DND-41 (cell line): Measurements from ENCODE around the gene ASB18.

Source experiments
- ATAC-seq: fragments of 200-7000 bp; cut with Tn5 transposase; 3 replicates; pipeline ENCODE4 v1.9.1; 2021; ENCODE audit warnings: low read depth; ENCODE audit not compliant: insufficient read depth
- DNase-seq: peaks from one replicate; pipeline ENCODE4 v3.0.0-alpha.2; 2020
- H2AFZ ChIP-seq: 2 replicates; pipeline ENCODE4 v1.6.0; 2012; ENCODE audit warnings: low read depth, low read length
- H3K27ac ChIP-seq: 2 replicates; pipeline ENCODE4 v1.5.1; 2012; ENCODE audit warnings: low read length, inconsistent platforms
- H3K27me3 ChIP-seq: fragments of 200-600 bp; sonication (generic); 2 replicates; pipeline ENCODE4 v1.6.0; 2012; ENCODE audit warnings: low read length, mild to moderate bottlenecking, inconsistent platforms; ENCODE audit not compliant: insufficient read depth, poor library complexity
- H3K36me3 ChIP-seq: 2 replicates; pipeline ENCODE4 v1.5.1; 2012; ENCODE audit warnings: low read length, inconsistent platforms; ENCODE audit not compliant: insufficient read depth
- H3K4me1 ChIP-seq: 2 replicates; pipeline ENCODE4 v1.5.1; 2012; ENCODE audit warnings: mild to moderate bottlenecking, low read length; ENCODE audit not compliant: insufficient read depth
- H3K4me2 ChIP-seq: 2 replicates; pipeline ENCODE4 v1.6.0; 2012; ENCODE audit warnings: mild to moderate bottlenecking, moderate library complexity, low read length, inconsistent platforms; ENCODE audit not compliant: insufficient read depth
- H3K4me3 ChIP-seq, 2 experiments: fragments of 200-600 bp in 1 of 2; shearing (Covaris generic) in 1 of 2; 2 replicates each; pipeline ENCODE4 v1.5.1; 2012 to 2016; ENCODE audit warnings: inconsistent platforms in 2 of 2, low read length in 2 of 2, mild to moderate bottlenecking in 2 of 2, low read depth in 1 of 2, moderate library complexity in 1 of 2
- H3K79me2 ChIP-seq: 2 replicates; pipeline ENCODE4 v1.6.0; 2012; ENCODE audit warnings: low read length, inconsistent platforms; ENCODE audit not compliant: insufficient read depth
- H3K9ac ChIP-seq: 2 replicates; pipeline ENCODE4 v1.6.0; 2012; ENCODE audit warnings: low read depth, mild to moderate bottlenecking, inconsistent platforms, low read length, moderate library complexity
- H3K9me3 ChIP-seq: 2 replicates; pipeline ENCODE4 v1.5.1; 2012; ENCODE audit warnings: low read length, moderate library complexity, mild to moderate bottlenecking, inconsistent platforms; ENCODE audit not compliant: insufficient read depth, severe bottlenecking
- H4K20me1 ChIP-seq: 2 replicates; pipeline ENCODE4 v1.6.0; 2012; ENCODE audit warnings: low read length; ENCODE audit not compliant: insufficient read depth
- EZH2 ChIP-seq: IDR thresholded peaks from 3 replicates; pipeline ENCODE4 v1.6.1; 2012; ENCODE audit warnings: borderline replicate concordance, low read depth, mild to moderate bottlenecking, moderate library complexity, low read length, inconsistent platforms; ENCODE audit not compliant: severe bottlenecking
- TF ChIP-seq, protein P1 (sequence below): IDR thresholded peaks from 2 replicates; pipeline ENCODE4 v1.5.1; 2012; ENCODE audit warnings: borderline replicate concordance, low read length, moderate library complexity, mild to moderate bottlenecking; ENCODE audit not compliant: poor library complexity, severe bottlenecking; ENCODE audit errors: extremely low read depth

The ASB18 gene

DNA sequence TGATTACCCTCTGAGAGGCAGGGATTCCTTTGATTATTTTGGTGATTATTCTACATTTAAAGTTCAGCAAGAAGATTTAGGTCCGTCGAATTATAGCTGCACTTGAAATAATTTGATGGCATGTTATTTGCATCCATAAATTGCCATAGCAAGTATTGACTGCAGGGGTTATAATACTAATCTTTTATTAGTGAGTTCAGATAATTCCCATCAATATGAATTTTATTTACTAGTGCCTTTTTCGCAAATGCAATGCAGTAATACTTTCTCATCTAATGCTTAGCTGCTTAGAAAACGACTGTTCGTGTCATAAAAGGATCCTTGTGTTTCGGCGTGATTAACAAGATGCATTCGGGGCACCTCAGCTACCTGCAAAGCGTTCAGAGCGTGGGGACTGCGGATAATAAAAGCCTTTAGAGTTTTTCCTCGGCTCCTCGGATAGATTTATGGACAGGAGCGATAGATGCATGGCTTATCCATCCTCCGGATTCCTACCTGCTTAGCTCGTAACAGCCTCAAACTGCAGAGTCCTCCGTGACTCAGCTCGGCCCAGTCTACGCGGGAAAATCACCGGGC is 93.5 kb downstream of the ASB18 start:
- no peaks in the 10 kb centered on the region for H3K9me3 ChIP-seq
- no peaks in the 10 kb centered on the region for H4K20me1 ChIP-seq
- H3K79me2 ChIP-seq: no peaks in the 10 kb centered on the region
- H3K4me3 ChIP-seq: no peak overlapping the region
- TF ChIP-seq, protein P1, sequence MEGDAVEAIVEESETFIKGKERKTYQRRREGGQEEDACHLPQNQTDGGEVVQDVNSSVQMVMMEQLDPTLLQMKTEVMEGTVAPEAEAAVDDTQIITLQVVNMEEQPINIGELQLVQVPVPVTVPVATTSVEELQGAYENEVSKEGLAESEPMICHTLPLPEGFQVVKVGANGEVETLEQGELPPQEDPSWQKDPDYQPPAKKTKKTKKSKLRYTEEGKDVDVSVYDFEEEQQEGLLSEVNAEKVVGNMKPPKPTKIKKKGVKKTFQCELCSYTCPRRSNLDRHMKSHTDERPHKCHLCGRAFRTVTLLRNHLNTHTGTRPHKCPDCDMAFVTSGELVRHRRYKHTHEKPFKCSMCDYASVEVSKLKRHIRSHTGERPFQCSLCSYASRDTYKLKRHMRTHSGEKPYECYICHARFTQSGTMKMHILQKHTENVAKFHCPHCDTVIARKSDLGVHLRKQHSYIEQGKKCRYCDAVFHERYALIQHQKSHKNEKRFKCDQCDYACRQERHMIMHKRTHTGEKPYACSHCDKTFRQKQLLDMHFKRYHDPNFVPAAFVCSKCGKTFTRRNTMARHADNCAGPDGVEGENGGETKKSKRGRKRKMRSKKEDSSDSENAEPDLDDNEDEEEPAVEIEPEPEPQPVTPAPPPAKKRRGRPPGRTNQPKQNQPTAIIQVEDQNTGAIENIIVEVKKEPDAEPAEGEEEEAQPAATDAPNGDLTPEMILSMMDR: no peak
- no peak for TF ChIP-seq EZH2
- no peak overlapping the region for H3K9ac ChIP-seq
- no peaks in the 10 kb centered on the region for H3K4me1 ChIP-seq
- no peaks in the 10 kb centered on the region for H3K36me3 ChIP-seq
- DNase-seq (no peak), ATAC-seq (no peak)
- no peak overlapping the region for H3K4me2 ChIP-seq
- no peak overlapping the region for H3K27ac ChIP-seq
- no peak overlapping the region for H2AFZ ChIP-seq
- no peaks in the 10 kb centered on the region for H3K27me3 ChIP-seq

DNA sequence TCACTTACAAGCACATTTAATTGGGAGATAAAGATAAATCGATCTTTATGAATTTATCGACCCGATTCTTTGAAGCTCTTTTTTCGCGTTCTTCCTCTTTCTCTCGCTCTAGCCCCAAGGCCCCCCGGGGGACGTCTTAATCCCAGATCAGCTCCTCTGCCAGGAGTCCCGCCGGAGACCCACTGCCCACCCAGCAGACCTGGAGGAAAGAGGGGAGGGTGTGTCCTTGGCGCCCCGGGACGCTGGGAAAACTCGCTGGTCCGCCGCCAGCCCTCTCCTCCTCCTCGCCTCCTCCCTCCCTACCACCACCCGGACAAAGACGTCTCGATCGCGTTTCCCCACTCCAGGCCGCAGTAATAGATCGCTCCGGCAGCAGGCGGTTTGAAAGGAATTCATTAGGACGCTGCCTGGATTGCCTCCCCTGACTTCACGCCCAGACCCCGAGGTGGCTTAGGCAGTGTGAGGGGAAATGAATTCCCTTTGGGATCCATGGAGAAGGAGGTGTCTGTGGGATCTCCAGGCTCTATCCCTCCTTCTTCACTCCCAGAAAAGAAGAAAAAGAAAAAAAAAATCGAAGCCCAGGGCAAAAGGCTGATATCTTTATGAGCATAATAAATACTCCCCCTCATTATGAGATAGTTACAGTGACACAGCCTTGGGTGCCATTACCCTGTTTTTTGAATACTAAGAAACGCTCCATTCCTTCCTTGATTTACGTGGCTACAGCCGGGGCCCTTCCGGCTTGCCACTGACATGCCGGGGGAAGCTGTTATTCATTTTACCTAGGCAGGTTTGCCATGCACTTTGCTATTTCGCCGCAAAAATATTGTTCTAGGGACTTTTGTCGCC is 94.2 kb downstream of the ASB18 start:
- no peak overlapping the region for H3K27ac ChIP-seq
- no peaks in the 10 kb centered on the region for H4K20me1 ChIP-seq
- H3K9ac ChIP-seq: no peak overlapping the region
- H3K79me2 ChIP-seq: no peaks in the 10 kb centered on the region
- H3K4me2 ChIP-seq: no peak overlapping the region
- no peaks in the 10 kb centered on the region for H3K27me3 ChIP-seq
- no peaks in the 10 kb centered on the region for H3K36me3 ChIP-seq
- DNase-seq: no peak
- H3K4me1 ChIP-seq: no peaks in the 10 kb centered on the region
- TF ChIP-seq, protein P1: no peak
- no peak for TF ChIP-seq EZH2
- H2AFZ ChIP-seq: no peak overlapping the region
- no peaks in the 10 kb centered on the region for H3K9me3 ChIP-seq
- no peak overlapping the region for H3K4me3 ChIP-seq
- no peak for ATAC-seq

DNA sequence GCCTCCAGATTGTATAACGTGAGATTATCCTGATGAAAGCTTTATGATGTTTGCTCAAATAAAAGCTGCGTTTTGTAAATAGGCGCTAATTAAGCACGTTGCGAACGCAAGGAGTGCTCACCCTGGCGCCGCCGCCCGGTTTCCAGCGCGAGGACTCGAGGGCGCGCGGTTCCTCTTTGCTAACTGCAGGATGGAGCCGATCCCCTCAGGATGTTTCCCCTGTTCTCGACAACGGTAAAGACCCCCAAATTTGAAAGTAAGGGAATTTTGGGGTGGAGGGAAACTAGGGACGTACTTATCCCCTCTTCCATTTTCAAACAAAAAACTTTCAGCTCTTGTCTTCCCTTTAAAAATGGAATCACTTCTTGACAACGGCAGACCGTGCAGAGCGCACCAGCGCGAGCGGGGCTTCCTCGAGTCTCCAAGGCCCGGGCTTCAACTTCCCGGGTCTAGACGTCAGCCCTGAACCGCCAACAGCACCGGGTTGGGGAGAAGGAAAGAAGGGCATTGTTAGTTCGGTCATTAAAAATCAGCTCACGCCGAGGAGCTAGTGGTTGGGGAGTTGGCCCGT is 95.0 kb downstream of the ASB18 start:
- H3K9me3 ChIP-seq: no peaks in the 10 kb centered on the region
- no peak overlapping the region for H2AFZ ChIP-seq
- no peak overlapping the region for H3K4me3 ChIP-seq
- ATAC-seq: no peak
- no peaks in the 10 kb centered on the region for H3K27me3 ChIP-seq
- H3K9ac ChIP-seq: no peak overlapping the region
- no peak overlapping the region for H3K27ac ChIP-seq
- DNase-seq: no peak
- TF ChIP-seq, protein P1: no peak
- TF ChIP-seq EZH2: no peak
- H3K36me3 ChIP-seq: no peaks in the 10 kb centered on the region
- H3K4me1 ChIP-seq: no peaks in the 10 kb centered on the region
- H4K20me1 ChIP-seq: no peaks in the 10 kb centered on the region
- no peak overlapping the region for H3K4me2 ChIP-seq
- no peaks in the 10 kb centered on the region for H3K79me2 ChIP-seq
